Caco-2 (cell line): ENCODE data around the gene UGT1A5. TPM values are rescaled to one million over a fixed set of nuclear protein-coding genes. Genes with fewer than 3 reads are reported as not detected.
A peak's percentile ranks its signal among the peaks of the same experiment; 100 is the strongest.

Experiments used
- BruUV-seq: library from RNA; stranded (reverse); fragments of 400-500 nt; replicated peaks from 2 replicates; lab custom pipeline; 2021; lab: Mats Ljungman, UMichigan
- CTCF ChIA-PET: fragments of 300-600 bp; sonication (Branson Sonifier 250); formaldehyde crosslinking; loops from one replicate; lab custom pipeline; 2022; ENCODE audit warnings: antibody characterized with exemption; lab: Charles Lee
- POLR2A ChIA-PET: fragments of 300-600 bp; sonication (Branson Sonifier 250); formaldehyde crosslinking; loops from one replicate; lab custom pipeline; 2022; ENCODE audit warnings: antibody characterized with exemption; lab: Charles Lee
- DNase-seq, 2 experiments: peaks; one replicate each; pipeline versions ENCODE4 v3.0.0 to v3.0.0-alpha.2; 2020 to 2022
- H3K27me3 ChIP-seq: replicated peaks from 2 replicates; pipeline ENCODE4 v1.6.0; 2011; ENCODE audit warnings: low read length; ENCODE audit not compliant: control insufficient read depth, insufficient read depth
- H3K36me3 ChIP-seq: 2 replicates; pipeline ENCODE4 v1.5.1; 2011; ENCODE audit warnings: low read length; ENCODE audit not compliant: control insufficient read depth, insufficient read depth
- H3K4me1 ChIP-seq: fragments of 250-450 bp; sonication (Bioruptor Pico); 2 replicates; pipeline ENCODE4 v1.5.1; 2020; ENCODE audit warnings: mild to moderate bottlenecking
- H3K4me3 ChIP-seq: 2 replicates; pipeline ENCODE4 v1.5.1; 2011; ENCODE audit warnings: low read depth, mild to moderate bottlenecking, control low read depth, low read length
- H3K9me3 ChIP-seq: fragments of 250-450 bp; sonication (Bioruptor Pico); 2 replicates; pipeline ENCODE4 v1.5.1; 2020; ENCODE audit warnings: mild to moderate bottlenecking, moderate library complexity
- H3K27ac Mint-ChIP-seq: one replicate; pipeline ENCODE4 v1.8.0; 2022; ENCODE audit warnings: mixed read lengths; ENCODE audit not compliant: unreplicated experiment
- H3K27me3 Mint-ChIP-seq: one replicate; pipeline ENCODE4 v1.8.0; 2022; ENCODE audit warnings: mixed read lengths; ENCODE audit not compliant: insufficient read depth, unreplicated experiment
- H3K36me3 Mint-ChIP-seq: one replicate; pipeline ENCODE4 v1.8.0; 2022; ENCODE audit warnings: mild to moderate bottlenecking, mixed read lengths; ENCODE audit not compliant: insufficient read depth, unreplicated experiment
- H3K4me1 Mint-ChIP-seq: one replicate; pipeline ENCODE4 v1.8.0; 2022; ENCODE audit warnings: low read depth, mixed read lengths; ENCODE audit not compliant: unreplicated experiment
- H3K4me3 Mint-ChIP-seq: one replicate; pipeline ENCODE4 v1.8.0; 2022; ENCODE audit warnings: mild to moderate bottlenecking, moderate library complexity, mixed read lengths; ENCODE audit not compliant: unreplicated experiment
- H3K9me3 Mint-ChIP-seq: one replicate; pipeline ENCODE4 v1.8.0; 2022; ENCODE audit warnings: mixed read lengths; ENCODE audit not compliant: unreplicated experiment
- intact Hi-C: fragments of 100-400 bp; cut with micrococcal nuclease; formaldehyde crosslinking; loops from one replicate; pipeline ENCODE4 v1.10.0; 2022; ENCODE audit not compliant: unreplicated experiment
- total RNA-seq: library from RNA; stranded (reverse); gene quantifications from 2 replicates; pipeline ENCODE4 v1.2.3, GENCODE V29; 2022
- TF ChIP-seq, protein P1 (sequence below), 2 experiments: fragments of 200-600 bp in 1 of 2; IDR thresholded peaks; 1 replicate in 1 of 2; 2 replicates in 1 of 2; pipeline versions ENCODE4 v1.5.1 to v1.8.0; 2011 to 2022; ENCODE audit warnings: antibody characterized with exemption in 1 of 2, control low read depth in 1 of 2, inconsistent platforms in 1 of 2, low read depth in 1 of 2, low read length in 1 of 2, mild to moderate bottlenecking in 1 of 2, moderate library complexity in 1 of 2; ENCODE audit not compliant: insufficient read depth in 1 of 2, severe bottlenecking in 1 of 2, unreplicated experiment in 1 of 2

Gene UGT1A5
- total RNA-seq, 1 experiment from 2014 or later: 1.2 TPM

DNA sequence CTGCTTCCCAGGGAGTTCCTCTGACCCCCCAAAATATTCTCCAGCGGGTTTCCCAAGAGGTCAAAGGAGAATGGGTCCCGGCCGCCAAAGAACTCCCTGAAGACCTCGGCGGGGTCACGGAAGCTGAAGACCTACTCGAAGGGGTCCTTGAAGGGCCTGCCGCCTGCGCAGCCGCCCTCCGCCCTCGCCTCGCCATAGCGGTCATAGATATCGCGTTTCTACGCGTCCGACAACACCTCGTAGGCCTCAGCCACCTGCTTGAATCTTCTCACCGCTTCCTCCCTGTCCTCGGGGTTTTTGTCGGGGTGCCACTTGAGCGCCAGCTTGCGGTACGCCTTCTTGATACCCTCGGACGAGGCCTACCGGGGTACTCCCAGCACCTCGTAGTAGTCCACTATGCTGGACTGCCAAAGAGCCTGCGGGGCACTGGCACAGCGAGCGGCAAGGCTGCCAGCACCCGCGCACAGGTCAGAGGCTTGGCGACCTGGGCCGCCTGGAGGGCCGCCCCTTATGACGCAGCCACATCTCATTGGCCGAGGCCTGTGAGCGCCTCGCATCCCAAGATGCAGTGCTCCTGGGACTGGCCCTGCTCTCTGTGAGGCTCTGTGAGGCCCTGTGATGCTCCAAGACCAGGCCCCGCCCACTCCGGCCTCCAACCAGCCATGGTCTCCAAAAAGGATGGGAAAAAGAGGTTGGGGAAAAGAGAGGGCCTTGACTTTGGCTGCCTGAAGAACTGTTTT lies 42.3 kb downstream of the UGT1A5 start:
- peaks cover 17% of the 10 kb centered on the region for H3K9me3 Mint-ChIP-seq
- intact Hi-C loops: no loop called here
- Histone ChIP-seq H3K4me1 (peaks cover 10% of the 10 kb centered on the region; the same call in 1 of the 2 replicates), H3K4me3 (no peak overlapping the region), H3K36me3 (no peaks in the 10 kb centered on the region), H3K27me3 (no peaks in the 10 kb centered on the region), H3K9me3 (peaks cover 7% of the 10 kb centered on the region)
- H3K27me3 Mint-ChIP-seq: no peaks in the 10 kb centered on the region
- H3K4me3 Mint-ChIP-seq: no peak overlapping the region
- CTCF ChIA-PET: no interaction called here
- no peak overlapping the region for H3K27ac Mint-ChIP-seq
- TF ChIP-seq, protein P1, sequence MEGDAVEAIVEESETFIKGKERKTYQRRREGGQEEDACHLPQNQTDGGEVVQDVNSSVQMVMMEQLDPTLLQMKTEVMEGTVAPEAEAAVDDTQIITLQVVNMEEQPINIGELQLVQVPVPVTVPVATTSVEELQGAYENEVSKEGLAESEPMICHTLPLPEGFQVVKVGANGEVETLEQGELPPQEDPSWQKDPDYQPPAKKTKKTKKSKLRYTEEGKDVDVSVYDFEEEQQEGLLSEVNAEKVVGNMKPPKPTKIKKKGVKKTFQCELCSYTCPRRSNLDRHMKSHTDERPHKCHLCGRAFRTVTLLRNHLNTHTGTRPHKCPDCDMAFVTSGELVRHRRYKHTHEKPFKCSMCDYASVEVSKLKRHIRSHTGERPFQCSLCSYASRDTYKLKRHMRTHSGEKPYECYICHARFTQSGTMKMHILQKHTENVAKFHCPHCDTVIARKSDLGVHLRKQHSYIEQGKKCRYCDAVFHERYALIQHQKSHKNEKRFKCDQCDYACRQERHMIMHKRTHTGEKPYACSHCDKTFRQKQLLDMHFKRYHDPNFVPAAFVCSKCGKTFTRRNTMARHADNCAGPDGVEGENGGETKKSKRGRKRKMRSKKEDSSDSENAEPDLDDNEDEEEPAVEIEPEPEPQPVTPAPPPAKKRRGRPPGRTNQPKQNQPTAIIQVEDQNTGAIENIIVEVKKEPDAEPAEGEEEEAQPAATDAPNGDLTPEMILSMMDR (IDR thresholded peaks at IDR 0.05; ENCODE audit: insufficient read depth in 1 of 2, low read depth in 1 of 2, low read length in 1 of 2, severe bottlenecking in 1 of 2, unreplicated experiment in 1 of 2): no peak
- BruUV-seq: no TSS peak
- peaks cover 14% of the 10 kb centered on the region for H3K4me1 Mint-ChIP-seq
- DNase-seq: no peak
- POLR2A ChIA-PET: no interaction called here
- H3K36me3 Mint-ChIP-seq: peaks cover 6% of the 10 kb centered on the region

DNA sequence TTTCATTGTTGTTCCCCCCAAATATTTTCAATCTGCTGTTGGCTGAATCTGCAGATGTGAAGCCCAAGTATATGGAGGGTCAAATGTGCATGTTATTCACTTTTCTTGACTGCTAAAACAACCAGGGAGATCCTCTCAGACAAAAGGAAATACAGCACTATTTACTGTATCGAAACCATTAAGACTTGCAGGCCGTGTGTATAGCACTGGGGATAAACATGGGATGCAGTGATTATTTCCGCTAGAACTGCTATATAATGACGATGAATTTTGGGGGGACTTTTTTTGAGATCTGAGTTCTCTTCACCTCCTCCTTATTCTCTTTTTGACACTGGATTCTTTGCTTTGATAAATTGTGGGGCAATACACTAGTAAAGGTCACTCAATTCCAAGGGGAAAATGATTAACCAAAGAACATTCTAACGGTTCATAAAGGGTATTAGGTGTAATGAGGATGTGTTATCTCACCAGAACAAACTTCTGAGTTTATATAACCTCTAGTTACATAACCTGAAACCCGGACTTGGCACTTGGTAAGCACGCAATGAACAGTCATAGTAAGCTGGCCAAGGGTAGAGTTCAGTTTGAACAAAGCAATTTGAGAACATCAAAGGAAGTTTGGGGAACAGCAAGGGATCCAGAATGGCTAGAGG lies 43.8 kb downstream of the UGT1A5 start:
- Mint-ChIP-seq H3K4me3 (no peak overlapping the region), H3K36me3 (peaks cover 3% of the 10 kb centered on the region), H3K27me3 (no peaks in the 10 kb centered on the region), H3K9me3 (peaks cover 5% of the 10 kb centered on the region), H3K27ac (no peak overlapping the region), H3K4me1 (peaks cover 11% of the 10 kb centered on the region)
- POLR2A ChIA-PET: no interaction called here
- intact Hi-C loops: no loop called here
- DNase-seq: peak; percentile 22 to 51
- BruUV-seq: no TSS peak
- no peaks in the 10 kb centered on the region for H3K27me3 ChIP-seq
- no peaks in the 10 kb centered on the region for H3K36me3 ChIP-seq
- CTCF ChIA-PET: no interaction called here
- TF ChIP-seq, protein P1 (IDR thresholded peaks at IDR 0.05; ENCODE audit: insufficient read depth in 1 of 2, low read depth in 1 of 2, low read length in 1 of 2, severe bottlenecking in 1 of 2, unreplicated experiment in 1 of 2): no peak
- H3K4me1 ChIP-seq: 0 out of 2 replicates have a peak, but pooled peaks cover 3% of the 10 kb centered on the region
- H3K4me3 ChIP-seq: no peak overlapping the region
- no peaks in the 10 kb centered on the region for H3K9me3 ChIP-seq

DNA sequence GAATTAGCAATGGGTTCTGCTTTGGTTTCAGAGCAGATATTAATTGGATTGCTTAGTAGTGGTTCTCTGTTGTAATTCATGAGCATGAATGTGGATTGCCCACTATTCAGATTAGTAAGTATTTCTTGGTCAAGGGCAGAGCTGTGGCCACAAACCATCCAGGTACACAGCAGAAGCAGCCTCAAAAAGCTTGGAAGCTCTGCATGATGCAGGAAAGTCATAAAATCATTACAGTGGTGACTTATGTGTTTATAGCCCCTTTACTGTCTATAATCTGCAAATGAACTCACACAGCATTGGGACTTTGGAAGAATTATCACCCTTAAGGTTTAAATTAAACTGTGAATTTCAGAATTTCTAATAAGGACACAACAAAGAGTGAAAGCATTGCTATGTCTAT lies 45.4 kb downstream of the UGT1A5 start:
- peaks cover 7% of the 10 kb centered on the region for H3K4me1 Mint-ChIP-seq
- no peaks in the 10 kb centered on the region for H3K27me3 Mint-ChIP-seq
- ChIA-PET POLR2A (no interaction called here), CTCF (no interaction called here)
- H3K36me3 ChIP-seq: no peaks in the 10 kb centered on the region
- H3K27ac Mint-ChIP-seq: no peak overlapping the region
- no TSS peak for BruUV-seq
- H3K4me3 ChIP-seq: no peak overlapping the region
- H3K4me1 ChIP-seq: no peaks in the 10 kb centered on the region
- no peaks in the 10 kb centered on the region for H3K36me3 Mint-ChIP-seq
- no peaks in the 10 kb centered on the region for H3K9me3 Mint-ChIP-seq
- H3K27me3 ChIP-seq: no peaks in the 10 kb centered on the region
- H3K9me3 ChIP-seq: no peaks in the 10 kb centered on the region
- DNase-seq: no peak
- TF ChIP-seq, protein P1 (IDR thresholded peaks at IDR 0.05; ENCODE audit: insufficient read depth in 1 of 2, low read depth in 1 of 2, low read length in 1 of 2, severe bottlenecking in 1 of 2, unreplicated experiment in 1 of 2): no peak
- H3K4me3 Mint-ChIP-seq: no peak overlapping the region
- intact Hi-C loops: no loop called here
